Measurements from ENCODE around the gene RASEF.
"Not testable (repeated sequence)": the region's sequence is repeated elsewhere in the genome, so short reads cannot be mapped to it uniquely, and the experiment has no call there.

GRCh38 chr9:83093311-83093710, 30.4 kb upstream of the RASEF start:
- TF ChIP-seq POLR2A (IDR thresholded peaks at IDR 0.05; ENCODE audit: low read depth, low read length); TAF1 (IDR thresholded peaks at IDR 0.05; ENCODE audit: borderline replicate concordance, low read depth, low read length); POLR2AphosphoS5 (IDR thresholded peaks at IDR 0.05; ENCODE audit: low read depth, low read length): not testable (repeated sequence)

Data from GM12892 (cell line).